ENCODE measurements around the gene RABGEF1.

GRCh38 chr7:66847879-66848790 is 107.6 kb downstream of the RABGEF1 start:
- no peak for TF ChIP-seq EZH2phosphoT487 (IDR thresholded peaks at IDR 0.05; ENCODE audit: low read depth)
- TF ChIP-seq CTCF (IDR thresholded peaks at IDR 0.05; ENCODE audit: low read depth, low read length), result no peak
